Endothelial cell of umbilical vein (primary cell): ENCODE measurements around the gene SNX2. TPM values are rescaled to one million over a fixed set of nuclear protein-coding genes. Genes with fewer than 3 reads are reported as not detected.

Experiments
- BruUV-seq: library from RNA; stranded (reverse); fragments of 400-500 nt; replicated peaks from 2 replicates; lab custom pipeline; 2021; lab: Mats Ljungman, UMichigan
- CTCF ChIA-PET: fragments of 300-600, 350-600 bp; sonication (Branson Sonifier 250); formaldehyde crosslinking; loops from one replicate; lab custom pipeline; 2021; ENCODE audit warnings: antibody characterized with exemption, inconsistent platforms; lab: Charles Lee
- POLR2A ChIA-PET: fragments of 300-600, 350-600 bp; sonication (Branson Sonifier 250); formaldehyde crosslinking; loops from one replicate; lab custom pipeline; 2021; ENCODE audit warnings: antibody characterized with exemption, inconsistent platforms; lab: Charles Lee
- DNase-seq: peaks from one replicate; pipeline ENCODE4 v3.0.0-alpha.2; 2011; ENCODE audit warnings: low read depth, low spot score
- FAIRE-seq: peaks from 2 replicates; lab custom pipeline; 2011; peaks lifted over from hg19 to GRCh38; lab: Jason Lieb, UNC
- H2AFZ ChIP-seq: 2 replicates; pipeline ENCODE4 v1.6.0; 2012; ENCODE audit warnings: low read depth, low read length, control low read depth, inconsistent platforms
- H3K27ac ChIP-seq: 2 replicates; pipeline ENCODE4 v1.5.1; 2011; ENCODE audit warnings: low read depth, mild to moderate bottlenecking, control low read depth, low read length, moderate library complexity; ENCODE audit not compliant: insufficient read depth
- H3K27me3 ChIP-seq, 2 experiments: 2 replicates each; pipeline versions ENCODE4 v1.6.0 to v1.6.1; 2011; ENCODE audit warnings: low read length in 2 of 2, mixed read lengths in 1 of 2; ENCODE audit not compliant: control insufficient read depth in 2 of 2, insufficient read depth in 2 of 2
- H3K36me3 ChIP-seq, 2 experiments: 2 replicates in 1 of 2; 3 replicates in 1 of 2; pipeline ENCODE4 v1.5.1; 2011; ENCODE audit warnings: low read length in 2 of 2, mild to moderate bottlenecking in 1 of 2, moderate library complexity in 1 of 2; ENCODE audit not compliant: control insufficient read depth in 2 of 2, insufficient read depth in 2 of 2; ENCODE audit errors: extremely low read depth in 1 of 2
- H3K4me1 ChIP-seq: 3 replicates; pipeline ENCODE4 v1.5.1; 2011; ENCODE audit warnings: mild to moderate bottlenecking, low read length; ENCODE audit not compliant: control insufficient read depth, insufficient read depth; ENCODE audit errors: extremely low read depth
- H3K4me2 ChIP-seq: 2 replicates; pipeline ENCODE4 v1.6.1; 2011; ENCODE audit warnings: low read length, control low read depth, mixed read lengths; ENCODE audit not compliant: insufficient read depth
- H3K4me3 ChIP-seq, 3 experiments: fragments of 200-600 bp in 1 of 3; sonication (generic), shearing (Covaris generic) in 1 of 3; replicated peaks in 1 of 3; 2 replicates each; pipeline ENCODE4 v1.5.1; 2011 to 2016; ENCODE audit warnings: control low read depth in 3 of 3, low read length in 3 of 3, mild to moderate bottlenecking in 2 of 3, inconsistent platforms in 1 of 3, low read depth in 1 of 3, moderate library complexity in 1 of 3; ENCODE audit not compliant: insufficient read depth in 1 of 3
- H3K79me2 ChIP-seq: 2 replicates; pipeline ENCODE4 v1.6.0; 2012; ENCODE audit warnings: low read length, inconsistent platforms; ENCODE audit not compliant: control insufficient read depth, insufficient read depth
- H3K9ac ChIP-seq: replicated peaks from 2 replicates; pipeline ENCODE3; 2011; ENCODE audit warnings: low read length, control low read depth; ENCODE audit not compliant: insufficient read depth; ENCODE audit errors: extremely low read depth
- H3K9me1 ChIP-seq: replicated peaks from 3 replicates; pipeline ENCODE4 v1.6.0; 2011; ENCODE audit warnings: mild to moderate bottlenecking, low read length; ENCODE audit not compliant: control insufficient read depth, insufficient read depth; ENCODE audit errors: extremely low read depth
- H3K9me3 ChIP-seq: replicated peaks from 2 replicates; pipeline ENCODE4 v1.5.1; 2012; ENCODE audit warnings: low read length, inconsistent platforms; ENCODE audit not compliant: control insufficient read depth, insufficient read depth
- H4K20me1 ChIP-seq: replicated peaks from 2 replicates; pipeline ENCODE3; 2011; ENCODE audit warnings: mild to moderate bottlenecking, low read length; ENCODE audit not compliant: control insufficient read depth, insufficient read depth; ENCODE audit errors: extremely low read depth
- CTCF ChIP-seq, 2 donors: IDR thresholded peaks; 1 replicate in 1 of 2; 2 replicates in 1 of 2; pipeline ENCODE4 v1.5.1; 2011; ENCODE audit warnings: low read length in 2 of 2, mild to moderate bottlenecking in 2 of 2, moderate library complexity in 2 of 2, control low read depth in 1 of 2, inconsistent platforms in 1 of 2, low read depth in 1 of 2; ENCODE audit not compliant: insufficient read depth in 1 of 2; ENCODE audit errors: extremely low read depth in 1 of 2
- EZH2 ChIP-seq: IDR thresholded peaks from 2 replicates; pipeline ENCODE4 v1.6.1; 2012; ENCODE audit warnings: borderline replicate concordance, low read depth, mild to moderate bottlenecking, moderate library complexity, low read length, inconsistent platforms; ENCODE audit not compliant: severe bottlenecking
- FOS ChIP-seq: IDR thresholded peaks from 2 replicates; pipeline ENCODE4 v1.6.1; 2011; ENCODE audit warnings: mild to moderate bottlenecking, low read length, moderate library complexity, borderline replicate concordance; ENCODE audit not compliant: insufficient read depth
- GATA2 ChIP-seq: IDR thresholded peaks from 2 replicates; pipeline ENCODE4 v1.7.0; 2011; ENCODE audit warnings: low read depth, mild to moderate bottlenecking, moderate library complexity, mixed read lengths, low read length; ENCODE audit not compliant: insufficient read length, insufficient read depth
- JUN ChIP-seq: IDR thresholded peaks from 2 replicates; pipeline ENCODE4 v1.6.1; 2011; ENCODE audit warnings: borderline replicate concordance, low read depth; ENCODE audit not compliant: insufficient read length, insufficient read depth
- MYC ChIP-seq: IDR thresholded peaks from one replicate; pipeline ENCODE4 v1.6.1; 2011; ENCODE audit warnings: mild to moderate bottlenecking, low read depth, low read length
- POLR2A ChIP-seq: IDR thresholded peaks from 2 replicates; pipeline ENCODE4 v1.6.1; 2012; ENCODE audit warnings: low read depth, mild to moderate bottlenecking, control low read depth, low read length
- POLR2AphosphoS5 ChIP-seq: IDR thresholded peaks from 2 replicates; pipeline ENCODE4 v1.6.1; 2012; ENCODE audit warnings: low read depth, mild to moderate bottlenecking, control low read depth, low read length, moderate library complexity; ENCODE audit not compliant: insufficient read depth
- dilution Hi-C: fragments of 300-500 bp; cut with MboI; formaldehyde crosslinking; loops from one replicate; pipeline ENCODE4 v1.15.0; 2019; ENCODE audit warnings: low sequenced_read_pairs; ENCODE audit not compliant: extremely low pct_ligation_motif_present
- intact Hi-C: fragments of 100-400 bp; cut with micrococcal nuclease; formaldehyde crosslinking; loops from one replicate; pipeline ENCODE4 v1.10.0; 2022
- polyA plus RNA-seq, 4 experiments: library from polyadenylated mRNA; depleted of rRNA in 3 of 4; stranded (reverse) in 3 of 4; unstranded in 1 of 4; fragments of >200 nt; gene quantifications; 2 replicates each; pipeline versions ENCODE4 v1.2.1 to v1.2.3, GENCODE V29; 2011 to 2012; ENCODE audit warnings: missing spikeins in 1 of 4
- total RNA-seq: library from RNA; stranded (reverse); gene quantifications from 2 replicates; pipeline ENCODE4 v1.2.3, GENCODE V29; 2021
- TF ChIP-seq, protein P1 (sequence below): IDR thresholded peaks from 2 replicates; pipeline ENCODE4 v1.6.1; 2011; ENCODE audit not compliant: insufficient read depth, insufficient read length

The SNX2 gene
- total and polyA plus RNA-seq, 2 donors (not counting 3 experiments of a cell fraction or from before 2014, with no cell fraction given): 14.4 to 51.2 TPM

GRCh38 chr5:122810405-122810804 lies 35.5 kb downstream of the SNX2 start:
- Histone ChIP-seq H3K79me2 (no peaks in the 10 kb centered on the region), H3K4me1 (no peaks in the 10 kb centered on the region), H3K27me3 (no peaks in the 10 kb centered on the region), H2AFZ (no peak overlapping the region), H3K9me3 (no peaks in the 10 kb centered on the region), H3K9ac (no peak overlapping the region), H3K27ac (no peak overlapping the region), H3K4me2 (no peak overlapping the region), H3K9me1 (no peaks in the 10 kb centered on the region), H3K4me3 (no peak overlapping the region), H4K20me1 (no peaks in the 10 kb centered on the region), H3K36me3 (no peaks in the 10 kb centered on the region)
- TF ChIP-seq, protein P1, sequence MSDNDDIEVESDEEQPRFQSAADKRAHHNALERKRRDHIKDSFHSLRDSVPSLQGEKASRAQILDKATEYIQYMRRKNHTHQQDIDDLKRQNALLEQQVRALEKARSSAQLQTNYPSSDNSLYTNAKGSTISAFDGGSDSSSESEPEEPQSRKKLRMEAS: no peak
- TF ChIP-seq POLR2AphosphoS5: no peak
- TF ChIP-seq MYC: no peak
- TF ChIP-seq CTCF (IDR thresholded peaks at IDR 0.05; ENCODE audit: extremely low read depth in 1 of 2, insufficient read depth in 1 of 2, low read depth in 1 of 2, low read length in 2 of 2): no peak
- TF ChIP-seq EZH2: no peak
- intact Hi-C loops (no loop called here), dilution Hi-C loops (no loop called here)
- no peak for DNase-seq
- ChIA-PET CTCF (no interaction called here), POLR2A (no interaction called here)
- no TSS peak for BruUV-seq
- FAIRE-seq: no peak

DNA sequence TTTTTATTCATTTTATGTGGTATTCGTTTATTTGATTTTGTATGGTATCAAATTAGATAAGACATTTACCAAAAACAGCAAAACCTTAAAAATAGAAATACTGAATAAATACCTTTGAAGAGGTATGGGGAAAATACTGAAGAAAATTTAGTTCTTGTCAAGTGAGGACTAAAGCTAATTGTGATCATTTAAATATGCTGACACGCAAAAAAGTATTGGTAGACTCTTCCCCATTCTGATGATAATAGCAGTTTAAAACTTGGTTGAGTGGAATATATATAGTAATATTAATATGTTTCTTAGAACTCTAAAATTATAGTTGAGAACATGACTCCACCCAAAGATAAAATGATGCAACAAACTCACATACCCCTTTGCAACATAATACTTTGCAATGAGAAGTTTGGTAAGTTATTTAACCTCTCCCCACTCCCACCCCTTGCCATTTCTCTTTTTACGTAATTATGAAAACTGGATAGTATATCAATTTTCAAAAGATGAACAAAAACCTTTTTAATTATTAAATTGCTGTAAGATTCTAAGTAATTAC lies 40.4 kb downstream of the SNX2 start:
- H3K9ac ChIP-seq: no peak overlapping the region
- FAIRE-seq: no peak
- H3K4me2 ChIP-seq: no peak overlapping the region
- intact Hi-C loops (no loop called here), dilution Hi-C loops (no loop called here)
- no peaks in the 10 kb centered on the region for H3K9me1 ChIP-seq
- H4K20me1 ChIP-seq: no peaks in the 10 kb centered on the region
- H3K9me3 ChIP-seq: no peaks in the 10 kb centered on the region
- no peak overlapping the region for H2AFZ ChIP-seq
- no TSS peak for BruUV-seq
- no peaks in the 10 kb centered on the region for H3K27me3 ChIP-seq
- H3K27ac ChIP-seq: no peak overlapping the region
- ChIA-PET CTCF (no interaction called here), POLR2A (no interaction called here)
- no peaks in the 10 kb centered on the region for H3K79me2 ChIP-seq
- peaks cover 2% of the 10 kb centered on the region in 2 experiments for H3K36me3 ChIP-seq
- no peak overlapping the region for H3K4me3 ChIP-seq
- H3K4me1 ChIP-seq: no peaks in the 10 kb centered on the region
- no peak for DNase-seq
- TF ChIP-seq, protein P1: no peak
- TF ChIP-seq GATA2 (no peak), JUN (no peak), POLR2A (no peak), MYC (no peak), FOS (no peak), EZH2 (no peak), CTCF (IDR thresholded peaks at IDR 0.05; ENCODE audit: extremely low read depth in 1 of 2, insufficient read depth in 1 of 2, low read depth in 1 of 2, low read length in 2 of 2) (no peak), POLR2AphosphoS5 (no peak)
